Testis (tissue), 2 donors: ENCODE measurements around the gene PEX6.

Experiments used
- CTCF ChIP-seq, 3 experiments: fragments of 450-650 bp in 2 of 3; fragments of 200-600 bp in 1 of 3; sonication (generic) in 1 of 3; IDR thresholded peaks; one replicate each; pipeline ENCODE4 v1.5.1; 2016 to 2019; ENCODE audit warnings: antibody characterized with exemption in 3 of 3, mild to moderate bottlenecking in 2 of 3, moderate library complexity in 1 of 3
- POLR2A ChIP-seq: fragments of 450-650 bp; IDR thresholded peaks from one replicate; pipeline ENCODE4 v1.6.1; 2017; ENCODE audit warnings: antibody characterized with exemption, mild to moderate bottlenecking, moderate library complexity

- TF ChIP-seq CTCF (IDR thresholded peaks at IDR 0.05) = no peak
- no peak for TF ChIP-seq POLR2A
Observed at GRCh38 chr6:42932412-42932811, 46.6 kb downstream of the PEX6 start.
